Astrocyte of the cerebellum (primary cell): ENCODE measurements around the gene CACNA1D.

Experiments
- DNase-seq: peaks from one replicate; pipeline ENCODE4 v3.0.0-alpha.2; 2011; ENCODE audit warnings: low read depth
- H3K4me3 ChIP-seq: 2 replicates; pipeline ENCODE4 v1.5.1; 2011; ENCODE audit warnings: mild to moderate bottlenecking, low read depth, low read length, moderate library complexity
- CTCF ChIP-seq: IDR thresholded peaks from 2 replicates; pipeline ENCODE4 v1.5.1; 2012; ENCODE audit warnings: low read length, low read depth, moderate library complexity, mild to moderate bottlenecking; ENCODE audit errors: missing control alignments
- in situ Hi-C: cut with HindIII; loops from 2 replicates; pipeline ENCODE4 v1.10.0; 2017; ENCODE audit warnings: low sequenced_read_pairs

Gene CACNA1D

GRCh38 chr3:53804697-53805462 is 310.5 kb downstream of the CACNA1D start:
- in situ Hi-C loops, result no loop called here
- DNase-seq, result peak; percentile 15
- TF ChIP-seq CTCF, result no peak
- H3K4me3 ChIP-seq, result no peak overlapping the region

- in situ Hi-C loops, result no loop called here
- no peak overlapping the region for H3K4me3 ChIP-seq
- no peak for DNase-seq
- TF ChIP-seq CTCF, result no peak
These were observed 311.2 kb downstream of the CACNA1D start for GRCh38 chr3:53805463-53806159.

- DNase-seq, result peak; percentile 23
- in situ Hi-C loops, result no loop called here
- no peak for TF ChIP-seq CTCF
- no peak overlapping the region for H3K4me3 ChIP-seq
These were observed 312.0 kb downstream of the CACNA1D start for GRCh38 chr3:53806182-53807116.

- in situ Hi-C loops, result no loop called here
- H3K4me3 ChIP-seq, result no peak overlapping the region
- no peak for TF ChIP-seq CTCF
- no peak for DNase-seq
These were observed 312.9 kb downstream of the CACNA1D start for GRCh38 chr3:53807117-53807810.

GRCh38 chr3:53808496-53808895 is 314.1 kb downstream of the CACNA1D start:
- in situ Hi-C loops, result no loop called here
- no peak overlapping the region for H3K4me3 ChIP-seq
- no peak for TF ChIP-seq CTCF
- DNase-seq, result no peak

- DNase-seq, result no peak
- H3K4me3 ChIP-seq, result no peak overlapping the region
- TF ChIP-seq CTCF, result no peak
- in situ Hi-C loops, result no loop called here
These were observed 314.9 kb downstream of the CACNA1D start for GRCh38 chr3:53809267-53809666.
